MCF 10A (cell line): ENCODE results near the gene IL17REL. TPM values are rescaled to one million over a fixed set of nuclear protein-coding genes. Genes with fewer than 3 reads are reported as not detected.

ENCODE experiments used
- BruUV-seq: library from RNA; stranded (reverse); fragments of 400-500 nt; replicated peaks from 2 replicates; lab custom pipeline; 2021; lab: Mats Ljungman, UMichigan
- CTCF ChIA-PET: fragments of 300-600 bp; sonication (Branson Sonifier 250); formaldehyde crosslinking; extraction: SDS; loops from one replicate; lab custom pipeline; 2021; ENCODE audit warnings: antibody characterized with exemption, inconsistent platforms; lab: Yijun Ruan, JAX
- POLR2A ChIA-PET: fragments of 300-600, 350-650 bp; sonication (Branson Sonifier 250); formaldehyde crosslinking; extraction: SDS; loops from one replicate; lab custom pipeline; 2020; ENCODE audit warnings: antibody characterized with exemption, inconsistent platforms; lab: Yijun Ruan, JAX
- DNase-seq: peaks from one replicate; pipeline ENCODE4 v3.0.0-alpha.2; 2018; ENCODE audit not compliant: unreplicated experiment
- H3K27ac Mint-ChIP-seq: one replicate; pipeline ENCODE4 v1.8.0; 2022; ENCODE audit warnings: mild to moderate bottlenecking, low read depth, mixed read lengths; ENCODE audit not compliant: unreplicated experiment
- H3K27me3 Mint-ChIP-seq: one replicate; pipeline ENCODE4 v1.8.0; 2022; ENCODE audit warnings: mixed read lengths; ENCODE audit not compliant: insufficient read depth, unreplicated experiment
- H3K36me3 Mint-ChIP-seq: one replicate; pipeline ENCODE4 v1.8.0; 2022; ENCODE audit warnings: mild to moderate bottlenecking, moderate library complexity, mixed read lengths; ENCODE audit not compliant: insufficient read depth, unreplicated experiment
- H3K4me1 Mint-ChIP-seq: one replicate; pipeline ENCODE4 v1.8.0; 2022; ENCODE audit warnings: mixed read lengths; ENCODE audit not compliant: insufficient read depth, unreplicated experiment
- H3K4me3 Mint-ChIP-seq: one replicate; pipeline ENCODE4 v1.8.0; 2022; ENCODE audit warnings: mild to moderate bottlenecking, moderate library complexity, mixed read lengths; ENCODE audit not compliant: unreplicated experiment
- H3K9me3 Mint-ChIP-seq: one replicate; pipeline ENCODE4 v1.8.0; 2022; ENCODE audit warnings: mixed read lengths; ENCODE audit not compliant: unreplicated experiment
- intact Hi-C: fragments of 100-400 bp; cut with micrococcal nuclease; formaldehyde crosslinking; loops from 2 replicates; pipeline ENCODE4 v1.14.1; 2022
- total RNA-seq: library from RNA; stranded (reverse); gene quantifications from 2 replicates; pipeline ENCODE4 v1.2.3, GENCODE V29; 2022
- TF ChIP-seq, protein P1 (sequence below): fragments of 200-600 bp; IDR thresholded peaks from one replicate; pipeline ENCODE4 v1.8.0; 2022; ENCODE audit warnings: antibody characterized with exemption, mild to moderate bottlenecking; ENCODE audit not compliant: unreplicated experiment

The IL17REL gene
- total RNA-seq, 1 experiment from 2014 or later: not detected

DNA sequence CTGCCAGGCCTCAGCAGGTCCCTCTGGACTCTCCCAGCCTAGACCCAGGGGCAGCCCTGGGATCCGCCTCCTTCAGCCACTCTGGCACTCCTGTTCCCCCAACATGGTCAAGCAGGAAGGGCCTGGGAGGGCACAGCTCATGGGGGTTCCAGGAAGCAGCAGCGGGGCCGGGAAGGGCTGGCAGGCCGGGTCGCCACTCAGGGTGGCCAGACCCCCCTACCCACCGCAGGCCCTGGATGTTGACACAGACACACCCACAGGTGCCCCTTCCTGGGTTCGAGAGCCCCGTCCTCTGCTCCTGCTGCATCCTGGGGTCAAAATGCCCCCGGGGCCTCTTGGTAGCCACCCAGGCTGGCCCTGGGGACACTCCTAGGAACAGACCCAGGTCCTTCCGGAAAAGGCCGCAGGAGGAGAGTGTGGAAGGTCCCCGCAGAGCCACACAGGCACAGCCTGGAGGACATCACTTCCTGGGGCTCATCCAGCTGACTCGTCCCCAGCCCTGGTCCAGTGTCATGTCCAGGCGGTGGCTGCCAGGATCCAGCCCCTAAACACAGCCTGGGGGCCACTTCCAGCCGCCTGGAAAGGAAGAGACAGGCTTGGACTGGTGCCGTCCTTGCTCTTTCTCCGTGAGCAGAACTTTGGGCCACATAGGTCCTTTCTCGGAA, 58.8 kb downstream of the IL17REL start:
- intact Hi-C loops: no loop called here
- Mint-ChIP-seq H3K4me1 (peaks cover 41% of the 10 kb centered on the region), H3K9me3 (no peaks in the 10 kb centered on the region), H3K4me3 (no peak overlapping the region), H3K27ac (no peak overlapping the region), H3K36me3 (no peaks in the 10 kb centered on the region), H3K27me3 (no peaks in the 10 kb centered on the region)
- no TSS peak for BruUV-seq
- CTCF ChIA-PET: interaction anchor here (0.9 to 1.9 kb wide), 3 partner anchors 17 to 39 kb away, joined by 3 to 9 read pairs (median 5); no protein-coding TSS in a partner anchor
- POLR2A ChIA-PET: no interaction called here
- no peak for DNase-seq
- TF ChIP-seq, protein P1, sequence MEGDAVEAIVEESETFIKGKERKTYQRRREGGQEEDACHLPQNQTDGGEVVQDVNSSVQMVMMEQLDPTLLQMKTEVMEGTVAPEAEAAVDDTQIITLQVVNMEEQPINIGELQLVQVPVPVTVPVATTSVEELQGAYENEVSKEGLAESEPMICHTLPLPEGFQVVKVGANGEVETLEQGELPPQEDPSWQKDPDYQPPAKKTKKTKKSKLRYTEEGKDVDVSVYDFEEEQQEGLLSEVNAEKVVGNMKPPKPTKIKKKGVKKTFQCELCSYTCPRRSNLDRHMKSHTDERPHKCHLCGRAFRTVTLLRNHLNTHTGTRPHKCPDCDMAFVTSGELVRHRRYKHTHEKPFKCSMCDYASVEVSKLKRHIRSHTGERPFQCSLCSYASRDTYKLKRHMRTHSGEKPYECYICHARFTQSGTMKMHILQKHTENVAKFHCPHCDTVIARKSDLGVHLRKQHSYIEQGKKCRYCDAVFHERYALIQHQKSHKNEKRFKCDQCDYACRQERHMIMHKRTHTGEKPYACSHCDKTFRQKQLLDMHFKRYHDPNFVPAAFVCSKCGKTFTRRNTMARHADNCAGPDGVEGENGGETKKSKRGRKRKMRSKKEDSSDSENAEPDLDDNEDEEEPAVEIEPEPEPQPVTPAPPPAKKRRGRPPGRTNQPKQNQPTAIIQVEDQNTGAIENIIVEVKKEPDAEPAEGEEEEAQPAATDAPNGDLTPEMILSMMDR: no peak

DNA sequence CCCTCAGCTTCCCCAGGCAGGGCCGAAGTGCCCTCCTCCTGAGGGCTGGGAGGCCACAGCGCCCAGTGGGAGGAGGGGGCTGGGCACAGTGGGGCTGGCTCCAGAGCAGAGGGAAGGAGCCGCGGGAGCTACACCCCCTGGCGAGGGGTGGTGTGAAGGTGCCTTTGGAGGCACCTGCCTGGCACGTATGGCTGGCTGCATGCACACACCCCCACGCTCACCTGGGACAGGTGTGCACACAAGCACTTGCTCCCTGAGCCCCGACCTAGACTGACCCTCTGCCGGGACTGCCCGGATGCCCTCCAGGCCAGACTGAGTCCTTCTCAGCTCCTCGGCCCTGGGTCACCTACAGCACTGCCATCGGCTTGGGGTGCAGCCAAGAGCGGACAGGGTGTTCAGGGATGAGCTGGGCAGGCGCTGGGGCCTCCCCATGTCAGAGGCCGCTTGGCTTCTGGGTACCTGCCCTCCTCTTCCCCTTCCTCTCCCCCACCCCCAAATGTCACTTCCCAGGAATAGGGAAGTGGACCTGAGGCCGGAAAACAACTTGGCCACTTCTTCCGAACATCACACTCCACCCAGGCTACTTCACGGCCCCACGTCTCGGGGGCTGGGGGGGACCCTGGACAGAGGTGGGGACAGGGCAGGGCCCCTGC, 59.4 kb downstream of the IL17REL start:
- POLR2A ChIA-PET: interaction anchor here (0.9 to 6.2 kb wide), 3 partner anchors 8 to 17 kb away, joined by 5 to 73 read pairs (median 46); partner anchors contain the start of gene PIM3
- CTCF ChIA-PET: interaction anchor here (1.4 kb wide), 1 partner anchor 9 kb away, joined by 3 read pairs; no protein-coding TSS in a partner anchor
- Mint-ChIP-seq H3K27me3 (no peaks in the 10 kb centered on the region), H3K4me1 (peaks cover 40% of the 10 kb centered on the region), H3K4me3 (no peak overlapping the region), H3K9me3 (no peaks in the 10 kb centered on the region), H3K36me3 (no peaks in the 10 kb centered on the region), H3K27ac (no peak overlapping the region)
- TF ChIP-seq, protein P1: no peak
- BruUV-seq: no TSS peak
- no peak for DNase-seq
- intact Hi-C loops: no loop called here

DNA sequence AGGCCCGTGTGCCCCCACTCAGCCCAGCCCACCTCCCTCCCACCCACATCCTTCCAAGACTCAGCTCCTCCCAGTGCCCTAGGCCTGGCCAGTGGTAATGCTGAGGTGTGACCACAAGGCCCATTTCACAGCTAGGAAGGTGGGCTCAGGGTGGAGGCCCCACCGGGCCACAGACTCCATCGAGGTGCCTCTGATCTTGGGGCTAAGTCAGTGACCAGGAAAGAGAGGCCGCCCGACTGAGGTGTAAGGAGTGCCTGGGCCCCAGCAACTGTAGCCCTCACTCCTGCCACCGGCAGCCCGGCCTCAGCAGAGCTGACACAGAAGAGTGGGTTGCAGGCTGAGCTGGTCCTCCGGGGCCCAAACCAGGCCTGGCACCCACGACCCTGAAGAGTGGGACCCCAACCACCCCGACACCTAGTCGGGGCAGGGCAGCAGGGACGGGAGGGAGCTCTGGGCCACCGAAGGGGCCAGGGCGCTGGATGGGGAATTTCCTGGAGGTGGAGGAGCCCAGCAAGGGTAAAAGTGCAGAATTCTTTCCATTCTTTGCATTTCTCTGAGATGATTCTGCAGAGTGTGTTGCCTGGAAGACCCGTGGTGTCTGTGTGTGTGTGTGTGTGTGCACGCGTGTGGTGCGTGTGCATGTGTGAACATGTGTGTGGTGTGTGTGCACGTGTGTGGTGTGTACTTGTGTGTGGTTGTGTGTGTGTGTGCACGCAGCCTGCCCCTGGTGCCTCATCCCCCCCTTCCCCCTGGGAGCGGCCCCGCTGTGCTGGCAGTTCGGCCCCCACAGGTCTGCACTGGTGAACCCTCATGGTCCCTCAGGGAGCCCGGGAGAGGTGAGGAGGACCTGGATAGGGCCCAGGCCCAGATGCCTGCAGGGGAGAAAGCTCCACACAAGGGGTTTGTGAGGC, 60.3 kb downstream of the IL17REL start:
- intact Hi-C loops: no loop called here
- CTCF ChIA-PET: interaction anchor here (0.8 to 1.4 kb wide), 3 partner anchors 10 to 78 kb away, joined by 3 to 7 read pairs (median 3); no protein-coding TSS in a partner anchor
- H3K4me1 Mint-ChIP-seq: peaks cover 35% of the 10 kb centered on the region
- H3K4me3 Mint-ChIP-seq: no peak overlapping the region
- TF ChIP-seq, protein P1: no peak
- no peaks in the 10 kb centered on the region for H3K9me3 Mint-ChIP-seq
- no peaks in the 10 kb centered on the region for H3K27me3 Mint-ChIP-seq
- peak overlapping the region; percentile 88 for H3K27ac Mint-ChIP-seq
- BruUV-seq: no TSS peak
- no peak for DNase-seq
- no peaks in the 10 kb centered on the region for H3K36me3 Mint-ChIP-seq
- POLR2A ChIA-PET: interaction anchor here (0.9 to 6.2 kb wide), 6 partner anchors 9 to 75 kb away, joined by 5 to 73 read pairs (median 10); partner anchors contain the start of gene PIM3
